GM19438 (cell line): ENCODE results near the gene LAGE3.

Experiments used
- ATAC-seq: cut with Tn5 transposase; IDR thresholded peaks from one replicate; pipeline ENCODE4 v1.9.1; 2021; ENCODE audit warnings: low read depth; ENCODE audit not compliant: unreplicated experiment

Gene LAGE3

DNA sequence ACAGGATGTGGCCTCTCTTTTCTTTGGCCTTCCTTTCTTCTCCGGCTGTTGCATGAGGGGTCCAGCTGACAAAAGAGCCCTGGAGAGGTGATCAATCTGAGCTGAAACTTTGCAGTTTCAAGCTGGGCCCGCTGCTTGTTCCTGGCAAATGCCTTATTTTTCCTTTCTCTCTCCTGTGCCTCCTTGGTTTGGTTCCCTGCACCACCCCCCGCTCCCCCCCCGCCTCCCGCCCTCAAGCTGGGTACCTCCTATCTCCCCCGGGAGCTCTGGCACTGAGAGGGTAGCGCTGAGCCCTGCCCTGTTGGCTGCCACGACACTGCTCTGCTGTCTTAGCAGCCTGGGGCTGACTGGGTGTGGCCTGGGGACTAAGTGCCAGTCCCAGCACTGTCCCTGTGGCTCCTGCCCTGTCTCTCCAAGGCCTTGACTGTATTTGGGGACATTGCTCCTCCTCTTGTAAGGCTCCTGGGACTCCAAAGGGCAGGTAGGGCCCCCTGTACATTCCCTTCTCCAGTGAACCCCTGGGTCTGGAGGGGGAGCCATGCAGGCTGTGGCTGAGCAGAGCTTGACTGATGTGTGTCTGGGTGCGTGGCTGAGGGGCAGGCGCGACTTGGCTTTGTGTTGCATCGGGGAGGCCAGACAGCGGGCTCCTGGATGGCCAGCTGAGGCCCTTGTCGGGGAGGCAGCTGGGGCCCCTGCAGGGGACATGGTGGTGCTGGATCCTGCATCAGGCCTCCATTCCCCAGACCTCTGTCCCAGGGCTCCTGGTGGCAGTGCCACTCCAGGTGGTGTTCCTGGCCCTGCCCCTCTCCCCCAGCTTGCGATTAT is 19.9 kb downstream of the LAGE3 start:
- ATAC-seq: no peak

DNA sequence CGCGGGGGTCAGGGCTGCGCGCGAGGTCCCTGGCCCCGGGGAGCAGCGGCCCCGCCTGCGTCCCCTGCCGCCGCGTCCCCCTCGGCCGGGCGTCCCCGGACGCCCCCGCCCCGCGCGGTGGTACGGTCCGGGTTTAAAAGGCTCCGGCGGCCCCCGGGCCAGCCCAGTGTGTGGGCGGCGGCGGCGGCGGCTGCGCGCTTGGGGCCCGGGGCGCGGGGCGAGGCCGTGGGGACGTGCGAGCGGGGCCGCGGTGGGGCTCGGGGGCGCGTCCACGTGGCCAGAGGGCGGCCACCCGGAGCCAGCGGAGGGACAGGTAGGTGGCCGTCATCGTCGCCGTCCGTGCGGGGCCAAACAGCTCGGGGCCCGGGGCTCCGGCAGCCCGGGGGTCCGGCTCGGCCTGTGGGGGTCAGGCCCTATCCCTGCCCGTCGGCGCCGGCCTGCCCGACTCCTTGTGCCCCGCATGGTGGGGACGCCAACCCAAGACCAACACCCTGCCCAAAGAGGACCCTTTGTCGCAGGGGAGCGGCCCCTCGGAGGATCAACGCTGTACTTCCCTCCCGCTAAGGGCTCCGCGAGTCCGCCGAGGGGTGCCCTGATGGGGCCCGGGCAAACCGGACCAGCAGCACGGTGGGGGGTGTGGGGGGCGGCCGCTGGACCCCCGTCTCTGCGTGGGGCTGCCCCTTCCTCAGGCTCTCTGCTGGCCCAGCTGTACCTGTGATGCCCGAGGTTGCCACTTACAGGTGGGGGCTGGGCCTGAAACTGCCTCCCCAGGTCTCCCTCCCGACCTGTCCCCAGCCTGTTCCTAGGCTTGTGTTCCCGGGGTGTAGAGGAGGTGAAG is 20.7 kb downstream of the LAGE3 start, which contains the start of gene PLXNA3:
PLXNA3 (plus strand) TSS at position 166 of the 838 bp plus-strand sequence. CDS start 1,903 bp downstream, outside the sequence.
- ATAC-seq: no peak

DNA sequence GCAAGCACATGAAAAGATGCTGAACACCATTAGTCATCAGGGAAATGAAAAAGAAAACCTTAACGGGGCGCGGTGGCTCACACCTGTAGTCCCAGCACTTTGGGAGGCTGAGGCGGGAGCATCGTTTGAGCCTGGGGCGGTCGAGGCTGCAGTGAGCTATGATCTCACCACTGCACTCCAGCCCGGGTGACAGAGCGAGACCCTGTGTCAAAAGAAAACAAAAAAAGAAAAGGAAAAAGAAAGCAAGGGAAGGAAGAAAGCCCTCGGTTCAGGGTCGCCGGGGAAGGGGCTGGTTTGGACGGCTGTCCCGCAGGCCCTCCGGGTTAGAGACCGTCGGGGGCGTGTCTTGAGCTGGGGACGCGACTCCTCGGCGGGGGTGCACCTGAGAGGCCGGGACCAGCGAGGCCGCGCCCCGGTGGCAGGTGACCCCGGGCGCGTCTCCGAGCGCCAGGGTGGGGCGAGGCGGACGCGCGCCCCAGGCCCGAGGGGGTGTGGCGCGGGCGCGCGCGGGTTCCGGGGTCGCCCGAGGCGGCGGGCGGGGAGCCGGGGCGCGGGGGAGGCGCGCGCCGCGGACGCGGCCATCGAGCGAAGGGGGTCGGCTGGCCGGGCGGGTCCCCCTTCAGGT is 21.5 kb downstream of the LAGE3 start:
- no peak for ATAC-seq

DNA sequence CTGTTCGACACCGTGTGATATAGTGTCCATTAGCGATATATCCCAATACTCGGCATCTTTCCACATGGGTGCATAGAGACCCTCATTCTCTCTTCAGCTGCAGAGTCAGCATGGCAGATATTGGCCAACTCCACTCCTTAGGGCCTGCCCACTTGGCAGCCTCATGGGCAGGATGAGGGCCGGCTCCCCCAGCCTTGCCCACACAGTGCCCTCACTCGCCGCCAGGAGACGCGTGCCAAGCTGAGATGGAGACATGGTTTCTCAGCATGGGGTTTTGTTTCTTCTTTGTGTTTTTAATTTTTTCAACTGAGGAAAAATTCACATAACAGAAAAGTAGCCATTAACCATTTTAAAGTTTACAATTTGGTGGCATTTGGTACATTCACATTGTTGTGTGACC is 26.3 kb downstream of the LAGE3 start:
- ATAC-seq: no peak

DNA sequence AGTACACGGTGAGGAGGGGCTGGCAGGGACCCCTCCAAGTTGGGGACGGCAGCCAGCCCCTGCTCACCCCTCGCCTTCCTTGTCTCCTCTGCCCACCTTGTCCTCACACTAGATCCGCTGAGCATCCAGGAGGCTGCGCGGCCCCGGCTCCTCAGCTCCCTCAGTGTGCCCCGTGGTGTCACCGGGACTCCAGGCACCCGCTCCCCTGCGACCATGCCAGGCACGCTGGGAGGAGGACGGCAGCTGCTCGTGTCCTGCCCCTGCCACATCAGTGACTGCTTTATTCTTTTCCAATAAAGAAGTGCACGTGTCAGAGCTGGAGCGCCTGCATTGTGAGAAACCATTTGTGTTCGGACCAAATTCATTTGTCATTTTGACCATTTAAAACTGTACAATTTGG is 28.8 kb downstream of the LAGE3 start:
- no peak for ATAC-seq

DNA sequence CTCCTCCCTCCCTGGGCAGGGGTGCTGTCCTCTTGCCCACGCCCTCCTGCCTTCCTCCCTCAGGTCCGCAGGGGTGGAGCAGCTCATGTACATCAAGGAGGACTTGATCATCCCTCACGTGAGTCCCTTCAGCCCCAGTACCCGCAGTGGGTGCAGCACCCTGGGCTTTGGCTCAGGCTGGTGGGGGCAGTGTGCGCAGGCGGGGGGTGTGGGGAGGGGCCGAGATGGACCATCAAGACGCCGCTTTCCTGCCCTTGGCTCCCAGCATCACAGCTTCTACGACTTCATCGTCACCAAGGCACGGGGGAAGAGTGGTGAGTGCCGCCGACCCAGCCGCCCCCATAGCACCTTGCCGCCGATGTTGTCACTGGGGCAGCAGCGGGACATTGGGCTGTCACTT is 29.5 kb downstream of the LAGE3 start:
- ATAC-seq: no peak

DNA sequence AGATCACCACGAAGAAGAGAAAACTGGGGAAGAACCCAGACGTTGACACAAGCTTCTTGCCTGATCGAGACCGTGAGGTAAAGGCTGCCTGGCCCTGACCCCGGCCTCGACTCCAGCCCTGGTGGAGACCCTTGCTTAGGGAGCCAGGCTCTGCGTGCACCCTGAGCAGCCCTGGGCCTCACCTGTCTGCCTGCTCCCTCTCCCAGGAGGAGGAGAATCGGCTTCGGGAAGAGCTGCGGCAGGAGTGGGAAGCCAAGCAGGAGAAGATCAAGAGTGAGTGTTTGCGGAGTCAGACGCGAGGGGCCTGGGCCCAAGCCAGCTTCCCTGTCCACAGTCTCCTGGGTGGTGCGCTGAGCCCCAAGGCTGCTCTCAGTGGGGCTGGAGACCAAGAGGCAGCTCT is 30.6 kb downstream of the LAGE3 start:
- no peak for ATAC-seq

DNA sequence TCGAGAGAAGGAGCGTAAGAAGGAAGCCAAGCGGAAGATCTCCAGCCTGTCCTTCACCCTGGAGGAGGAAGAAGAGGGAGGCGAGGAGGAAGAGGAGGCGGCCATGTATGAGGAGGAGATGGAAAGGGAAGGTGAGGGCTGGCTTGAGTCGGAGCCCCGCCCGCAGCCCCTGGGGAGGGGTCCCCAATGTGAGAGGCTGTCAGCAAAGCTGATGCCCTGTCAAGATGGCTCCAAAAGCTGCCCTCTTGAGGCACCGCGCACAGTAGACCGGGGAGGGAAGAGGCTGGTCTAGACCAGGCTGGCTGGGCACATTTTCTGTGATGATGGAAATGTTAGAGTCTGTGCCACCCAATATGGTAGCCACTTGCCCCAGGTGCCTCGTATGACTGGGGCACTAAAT is 32.7 kb downstream of the LAGE3 start:
- ATAC-seq: no peak

DNA sequence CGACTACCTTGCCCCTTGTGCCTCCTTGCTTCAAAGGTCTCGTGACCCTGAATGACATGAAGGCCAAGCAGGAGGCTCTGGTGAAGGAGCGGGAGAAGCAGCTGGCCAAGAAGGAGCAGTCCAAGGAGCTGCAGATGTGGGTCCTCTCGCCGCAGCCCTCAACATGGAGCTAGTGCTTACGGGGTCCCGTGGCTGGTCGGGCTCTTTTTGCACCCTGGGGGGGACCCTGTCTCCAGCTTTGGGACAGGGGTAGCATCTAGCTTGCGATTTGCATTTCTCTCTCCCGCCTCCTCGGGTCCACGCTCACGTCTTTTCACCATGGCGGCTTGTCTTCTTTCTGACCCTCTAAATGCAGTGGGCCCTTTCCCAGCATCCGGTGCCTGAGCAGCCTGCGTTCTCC is 33.3 kb downstream of the LAGE3 start:
- ATAC-seq: no peak

DNA sequence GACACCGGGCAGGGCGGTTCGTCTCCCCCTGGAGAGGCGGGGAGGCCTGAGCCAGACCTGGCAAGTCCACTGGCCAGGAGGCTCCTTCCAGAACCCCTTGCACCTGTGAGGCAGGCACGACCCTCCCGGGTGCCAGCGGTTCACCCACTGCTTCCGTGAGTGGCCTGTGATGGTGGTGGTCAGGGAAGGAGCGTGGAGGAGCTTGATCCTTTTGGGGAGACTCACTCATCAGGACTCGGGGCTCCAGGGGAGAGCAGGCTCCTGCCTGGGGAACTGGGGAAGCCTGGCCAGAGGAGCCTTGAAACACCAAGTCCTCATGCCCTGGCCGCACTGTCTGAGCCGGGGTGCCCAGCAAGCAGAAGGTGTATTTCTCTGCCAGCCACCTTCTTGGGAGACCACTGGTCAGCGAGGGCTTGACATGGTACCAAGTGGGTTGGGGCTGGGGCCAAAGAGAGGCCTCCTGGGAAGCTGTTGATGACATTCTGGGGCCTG is 34.3 kb downstream of the LAGE3 start:
- ATAC-seq: no peak

DNA sequence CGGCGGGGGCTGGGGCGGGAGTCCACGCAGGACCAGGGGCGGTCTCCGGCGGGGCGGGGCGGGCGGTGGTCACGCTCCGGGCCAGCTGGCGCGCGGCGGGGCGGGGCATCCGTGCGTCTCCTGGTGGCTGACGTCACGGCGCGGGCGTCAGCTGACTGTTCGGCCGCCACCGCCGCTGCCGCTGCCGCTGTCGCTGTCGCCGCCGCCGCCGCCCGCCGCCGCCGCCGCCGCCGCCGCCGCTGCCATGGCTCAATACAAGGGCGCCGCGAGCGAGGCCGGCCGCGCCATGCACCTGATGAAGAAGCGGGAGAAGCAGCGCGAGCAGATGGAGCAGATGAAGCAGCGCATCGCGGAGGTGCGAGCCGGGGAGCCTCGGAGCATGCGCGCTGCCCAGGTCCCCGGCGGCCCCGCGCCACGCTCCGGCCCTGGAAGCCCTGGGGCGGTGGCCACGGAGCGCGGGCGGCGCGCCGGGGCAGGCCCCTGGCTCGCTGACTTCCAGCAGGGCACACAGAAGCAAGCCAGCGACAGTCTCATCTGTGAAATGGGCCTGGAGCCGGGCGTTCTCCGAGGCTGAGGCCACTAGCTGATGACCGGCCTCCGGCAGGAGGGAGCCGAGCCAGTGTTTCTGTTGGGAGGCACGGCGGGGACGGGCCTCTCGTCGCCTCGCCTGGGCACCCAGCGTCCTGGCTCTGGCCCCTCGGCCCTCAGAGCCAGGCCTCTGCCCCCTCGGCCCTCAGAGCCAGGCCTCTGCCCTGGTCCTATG is 34.9 kb downstream of the LAGE3 start, which contains the start of gene FAM50A:
FAM50A (plus strand) TSS at position 150 of the 763 bp plus-strand sequence; CDS start at position 245, 95 bp downstream.
- ATAC-seq: peak; percentile 63

DNA sequence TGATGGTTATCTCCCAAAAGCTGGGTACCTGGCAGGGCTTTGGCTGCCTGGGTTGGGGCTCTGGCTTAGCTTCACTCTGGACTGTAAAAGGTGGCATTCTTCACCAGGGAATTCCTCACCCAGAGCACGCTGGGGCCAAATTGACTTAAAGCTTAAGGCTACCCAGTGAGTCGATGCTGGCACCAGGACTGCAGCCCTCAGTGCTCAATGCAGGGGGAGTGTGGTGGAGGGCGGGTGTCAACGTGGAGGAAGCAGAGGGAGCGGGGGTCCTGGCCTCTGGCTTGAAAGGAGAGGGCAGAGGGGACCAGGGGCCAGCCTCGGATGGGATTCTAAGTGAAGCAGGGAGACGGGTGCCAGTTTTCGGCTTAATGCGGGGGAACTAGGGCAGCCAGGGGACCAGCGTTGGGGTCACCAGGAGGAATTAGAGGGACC is 35.6 kb downstream of the LAGE3 start:
- ATAC-seq: no peak

DNA sequence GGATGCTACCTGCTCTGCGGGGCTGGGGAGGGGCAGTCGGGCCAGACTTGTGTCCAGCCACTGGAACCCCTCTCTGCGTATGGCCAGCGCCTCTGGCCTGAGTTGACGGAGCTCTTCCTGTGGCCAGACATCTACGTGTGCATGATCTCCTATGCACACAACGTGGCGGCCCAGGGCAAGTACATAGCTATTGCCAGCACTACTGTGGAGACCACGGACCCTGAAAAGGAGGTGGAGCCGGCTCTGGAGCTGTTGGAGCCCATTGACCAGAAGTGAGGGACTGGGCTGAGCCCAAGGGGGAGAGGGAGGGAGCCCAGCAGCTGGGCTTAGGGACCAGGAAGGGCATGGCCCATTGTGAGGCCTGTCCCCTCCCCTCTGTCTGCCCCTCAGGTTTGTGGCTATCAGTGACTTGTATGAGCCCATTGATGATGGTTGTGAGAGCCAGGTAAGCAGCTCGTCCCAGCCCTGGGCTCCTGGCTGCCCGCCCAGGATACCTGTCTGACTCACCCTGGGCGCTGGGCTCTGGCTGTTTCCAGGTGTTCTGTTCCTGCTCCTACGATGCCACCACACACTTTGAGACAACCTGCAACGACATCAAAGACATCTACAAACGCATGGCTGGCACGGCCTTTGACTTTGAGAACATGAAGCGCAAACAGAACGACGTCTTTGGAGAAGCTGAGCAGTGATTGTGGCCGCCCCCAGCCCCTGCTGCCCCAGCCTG is 36.9 kb downstream of the LAGE3 start:
- no peak for ATAC-seq

DNA sequence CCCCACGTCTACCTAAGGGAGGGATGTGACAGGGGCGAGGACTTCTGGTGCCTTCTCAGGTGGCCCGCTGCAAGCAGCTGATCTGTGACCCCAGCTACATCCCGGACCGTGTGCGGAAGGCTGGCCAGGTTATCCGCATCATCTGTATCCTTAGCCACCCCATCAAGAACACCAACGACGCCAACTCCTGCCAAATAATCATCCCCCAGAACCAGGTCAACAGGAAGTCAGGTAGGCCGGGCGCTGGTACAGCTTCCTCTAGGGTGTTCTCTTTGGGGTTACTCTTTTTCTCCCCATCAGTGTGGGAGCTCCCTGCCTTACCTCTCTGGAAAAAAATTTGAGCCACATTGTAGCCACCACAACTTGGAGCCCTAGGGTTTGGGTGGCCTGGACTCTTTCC is 37.5 kb downstream of the LAGE3 start:
- no peak for ATAC-seq

DNA sequence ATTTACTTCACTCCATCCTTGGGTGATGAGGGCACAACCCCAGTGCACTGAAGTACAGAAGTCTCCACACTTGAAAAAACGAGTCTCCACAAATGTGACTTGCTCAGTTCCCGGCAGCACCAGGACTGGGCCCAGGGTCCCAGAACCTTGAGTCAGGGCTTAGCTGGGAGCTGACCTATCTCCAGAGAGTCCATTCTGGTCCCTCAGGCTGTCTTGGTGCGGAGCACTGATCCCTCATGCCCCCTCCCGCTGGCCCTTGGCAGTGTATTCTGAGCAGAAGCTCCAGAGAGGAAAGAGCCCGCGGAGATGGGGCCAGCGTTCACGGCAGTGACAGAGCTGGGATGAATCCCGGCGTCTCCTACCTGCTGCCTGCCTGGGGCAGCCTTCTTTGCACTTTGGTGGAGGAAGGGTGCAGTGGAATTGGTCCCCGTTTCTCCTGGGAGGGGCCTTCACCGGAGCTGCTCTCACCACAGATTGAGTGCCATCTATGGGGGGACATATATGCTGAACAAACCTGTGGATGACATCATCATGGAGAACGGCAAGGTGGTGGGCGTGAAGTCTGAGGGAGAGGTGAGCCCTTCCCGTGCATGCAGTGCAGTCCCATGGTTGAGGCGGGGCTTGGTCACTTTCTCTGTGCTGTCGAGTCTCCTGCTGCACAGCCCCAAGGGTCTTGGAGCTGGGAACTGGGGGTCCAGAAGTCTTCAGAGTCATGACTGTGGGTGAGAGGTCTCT is 38.3 kb downstream of the LAGE3 start:
- no peak for ATAC-seq

DNA sequence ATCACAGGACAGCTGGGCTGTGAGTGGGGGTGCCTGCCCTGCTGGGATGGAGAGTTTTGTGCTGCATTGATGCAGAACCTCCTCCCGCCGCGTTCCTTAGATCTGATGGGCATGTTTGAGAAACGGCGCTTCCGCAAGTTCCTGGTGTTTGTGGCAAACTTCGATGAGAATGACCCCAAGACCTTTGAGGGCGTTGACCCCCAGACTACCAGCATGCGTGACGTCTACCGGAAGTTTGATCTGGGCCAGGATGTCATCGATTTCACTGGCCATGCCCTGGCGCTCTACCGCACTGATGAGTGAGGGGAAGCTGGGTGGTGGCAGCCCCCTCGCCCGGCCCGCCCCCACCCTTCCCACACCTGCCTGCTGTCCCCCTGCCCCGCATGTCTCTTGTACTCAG is 39.2 kb downstream of the LAGE3 start:
- no peak for ATAC-seq

DNA sequence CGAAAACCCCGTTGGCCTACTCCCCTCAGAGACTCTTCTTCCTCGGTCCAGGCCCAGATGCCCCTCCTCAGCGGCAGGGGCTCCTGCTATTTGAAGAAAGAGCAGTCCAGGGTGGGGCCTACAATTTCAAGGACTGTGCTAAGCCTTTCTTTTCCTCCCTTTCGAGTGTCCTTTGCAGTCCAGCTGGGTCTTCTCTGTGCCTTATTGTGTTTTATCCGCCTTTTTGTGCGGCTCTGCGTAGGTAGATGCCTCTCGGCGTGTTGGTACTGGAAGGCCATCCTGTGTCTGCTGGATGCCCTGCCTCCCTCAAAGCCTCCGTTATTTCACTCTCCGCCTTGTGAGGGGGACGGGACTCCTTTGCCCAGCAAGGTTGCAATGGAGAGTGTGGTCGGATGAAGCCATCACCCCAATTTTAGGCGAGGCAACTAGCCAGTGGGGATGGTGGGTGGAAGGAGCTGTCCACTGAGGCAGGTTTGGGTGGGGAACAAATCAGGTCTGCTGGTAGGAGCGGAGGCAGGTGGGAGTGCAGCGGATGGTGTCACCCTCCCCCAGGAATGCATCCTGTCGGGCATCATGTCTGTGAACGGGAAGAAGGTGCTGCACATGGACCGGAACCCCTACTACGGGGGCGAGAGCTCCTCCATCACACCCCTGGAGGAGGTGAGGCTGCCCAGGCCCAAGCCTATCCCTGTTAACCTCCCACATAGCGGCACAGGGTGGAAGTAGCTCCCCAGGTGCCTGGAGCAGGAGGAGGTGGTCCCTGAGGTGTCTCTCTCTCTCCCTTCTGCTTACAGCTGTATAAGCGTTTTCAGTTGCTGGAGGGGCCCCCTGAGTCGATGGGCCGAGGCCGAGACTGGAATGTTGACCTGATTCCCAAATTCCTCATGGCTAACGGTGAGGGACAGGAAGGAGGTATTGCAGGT is 40.8 kb downstream of the LAGE3 start:
- ATAC-seq: no peak
